A549 (cell line): Measurements from ENCODE around the gene OPCML. TPM values are rescaled to one million over a fixed set of nuclear protein-coding genes. Genes with fewer than 3 reads are reported as not detected.

Source experiments
- ATAC-seq, 2 experiments: fragments of 200-7000 bp in 1 of 2; fragments of >200 bp in 1 of 2; cut with Nextera tagmentation in 1 of 2; cut with Tn5 transposase in 1 of 2; 3 replicates each; pipeline versions ENCODE4 v1.8.0 to v1.9.1; 2018 to 2020; ENCODE audit warnings: mild to moderate bottlenecking in 1 of 2, moderate library complexity in 1 of 2
- CTCF ChIA-PET: fragments of 300-600 bp; sonication (Branson Sonifier 250); formaldehyde crosslinking; extraction: SDS; loops from one replicate; lab custom pipeline; 2021; ENCODE audit warnings: antibody characterized with exemption, inconsistent platforms; lab: Yijun Ruan, JAX
- POLR2A ChIA-PET: fragments of 350-600 bp; formaldehyde crosslinking; extraction: SDS; loops from one replicate; lab custom pipeline; 2021; ENCODE audit warnings: antibody characterized with exemption, inconsistent platforms; lab: Yijun Ruan, JAX
- DNase-seq, 2 experiments: peaks; one replicate each; pipeline versions ENCODE4 v3.0.0 to v3.0.0-alpha.2; 2011 to 2016; ENCODE audit warnings: low read depth in 1 of 2, low spot score in 1 of 2
- FAIRE-seq: peaks from 2 replicates; lab custom pipeline; 2011; peaks lifted over from hg19 to GRCh38; lab: Jason Lieb, UNC
- H3K27ac ChIP-seq, 2 experiments: fragments of >200 bp; sonication (Bioruptor Twin); formaldehyde crosslinking; 3 replicates each; pipeline ENCODE4 v1.5.1; 2016 to 2017
- H3K4me1 ChIP-seq: fragments of >200 bp; sonication (Bioruptor Twin); formaldehyde crosslinking; 3 replicates; pipeline ENCODE4 v1.6.1; 2016
- H3K4me2 ChIP-seq: fragments of >200 bp; sonication (Bioruptor Twin); formaldehyde crosslinking; 3 replicates; pipeline ENCODE4 v1.6.1; 2016
- H3K4me3 ChIP-seq: fragments of >200 bp; sonication (Bioruptor Twin); formaldehyde crosslinking; 3 replicates; pipeline ENCODE4 v1.5.1; 2016
- H3K9me3 ChIP-seq: fragments of >200 bp; sonication (Bioruptor Twin); formaldehyde crosslinking; 3 replicates; pipeline ENCODE4 v1.6.1; 2016
- CBX2 ChIP-seq: fragments of 200-600 bp; sonication (generic); IDR thresholded peaks from 2 replicates; pipeline ENCODE4 v1.6.1; 2016; ENCODE audit warnings: low read depth, mild to moderate bottlenecking, borderline replicate concordance
- CBX8 ChIP-seq: fragments of 200-600 bp; sonication (generic); IDR thresholded peaks from 2 replicates; pipeline ENCODE4 v1.6.1; 2016
- EP300 ChIP-seq, 2 experiments: fragments of >200 bp; sonication (Bioruptor Twin); formaldehyde crosslinking; IDR thresholded peaks; 2 replicates in 1 of 2; 3 replicates in 1 of 2; pipeline ENCODE4 v1.6.1; 2016 to 2017
- ESRRA ChIP-seq: fragments of 150-350 bp; IDR thresholded peaks from 2 replicates; pipeline ENCODE4 v1.6.1; 2014; ENCODE audit warnings: mild to moderate bottlenecking, low read length, borderline replicate concordance
- FOSL2 ChIP-seq, 2 experiments: fragments of 450-650 bp in 1 of 2; fragments of >200 bp in 1 of 2; sonication (Bioruptor Twin) in 1 of 2; formaldehyde crosslinking; IDR thresholded peaks; 2 replicates each; pipeline versions ENCODE4 v1.5.0 to v1.6.1; 2016 to 2020; ENCODE audit warnings: mild to moderate bottlenecking in 1 of 2, moderate library complexity in 1 of 2
- HDAC2 ChIP-seq: fragments of 200-600 bp; sonication (generic); IDR thresholded peaks from 2 replicates; pipeline ENCODE4 v1.6.1; 2016
- HOXB5 ChIP-seq: fragments of 250-450 bp; sonication (Bioruptor Pico); IDR thresholded peaks from 2 replicates; pipeline ENCODE4 v1.5.0; 2020; ENCODE audit warnings: mild to moderate bottlenecking, moderate library complexity
- JUN ChIP-seq, 2 experiments: fragments of >200 bp; sonication (Bioruptor Twin); formaldehyde crosslinking; IDR thresholded peaks; 2 replicates in 1 of 2; 3 replicates in 1 of 2; pipeline ENCODE4 v1.6.1; 2016 to 2017
- MAFK ChIP-seq: fragments of 450-650 bp; IDR thresholded peaks from 2 replicates; pipeline ENCODE4 v1.6.1; 2014; ENCODE audit not compliant: partially characterized antibody
- NR3C1 ChIP-seq: fragments of >200 bp; sonication (Bioruptor Twin); formaldehyde crosslinking; IDR thresholded peaks from 3 replicates; pipeline ENCODE4 v1.6.1; 2017
- PHF8 ChIP-seq: fragments of 200-600 bp; sonication (generic); IDR thresholded peaks from 2 replicates; pipeline ENCODE4 v1.6.1; 2016; ENCODE audit warnings: low read depth, mild to moderate bottlenecking, antibody characterized with exemption, moderate library complexity, borderline replicate concordance
- POLR2A ChIP-seq: IDR thresholded peaks from 2 replicates; pipeline ENCODE4 v1.6.1; 2012; ENCODE audit warnings: mild to moderate bottlenecking, low read length
- POLR2AphosphoS2 ChIP-seq: conservative IDR thresholded peaks from 2 replicates; pipeline ENCODE4 v1.6.1; 2012; ENCODE audit warnings: low read length, improper control_type of control experiment, inconsistent platforms
- RFX5 ChIP-seq: fragments of 450-650 bp; IDR thresholded peaks from 2 replicates; pipeline ENCODE4 v1.7.1; 2014; ENCODE audit warnings: antibody characterized with exemption, mild to moderate bottlenecking, moderate library complexity
- SMC3 ChIP-seq: fragments of >200 bp; sonication (Bioruptor Twin); formaldehyde crosslinking; IDR thresholded peaks from 3 replicates; pipeline ENCODE4 v1.6.1; 2018; ENCODE audit warnings: inconsistent platforms
- ZC3H11A ChIP-seq: fragments of 450-650 bp; IDR thresholded peaks from 2 replicates; pipeline ENCODE4 v1.6.1; 2014; ENCODE audit warnings: antibody characterized with exemption, mild to moderate bottlenecking
- ZSCAN20 ChIP-seq: fragments of 250-450 bp; sonication (Bioruptor Pico); IDR thresholded peaks from 2 replicates; pipeline ENCODE4 v1.8.0; 2022; ENCODE audit warnings: mild to moderate bottlenecking, moderate library complexity
- WGBS: methylation state at CpG from one replicate; pipeline ENCODE4 v1.1.6; 2017; ENCODE audit errors: missing lambda C conversion rate; 5-methylcytosine and 5-hydroxymethylcytosine counted together
- polyA plus RNA-seq, 4 experiments: library from polyadenylated mRNA; depleted of rRNA in 3 of 4; stranded (reverse); fragments of >200 nt; fragmentation: RNase III in 1 of 4; extraction: RNeasy Plus Mini Kit Qiagen cat#74134 plus additional on column Dnase treatment in 1 of 4; gene quantifications; 2 replicates in 3 of 4; 3 replicates in 1 of 4; pipeline ENCODE4 v1.2.3, GENCODE V29; 2011 to 2017
- TF ChIP-seq, protein P1 (sequence below): fragments of 250-450 bp; sonication (Bioruptor Pico); IDR thresholded peaks from 2 replicates; pipeline ENCODE4 v1.5.0; 2020; ENCODE audit warnings: low read depth, mild to moderate bottlenecking, moderate library complexity
- TF ChIP-seq, protein P2 (sequence below): fragments of >200 bp; sonication (Bioruptor Twin); formaldehyde crosslinking; IDR thresholded peaks from 3 replicates; pipeline ENCODE4 v1.5.1; 2016
- TF ChIP-seq, protein P3 (sequence below): fragments of 200-600 bp; sonication (generic); IDR thresholded peaks from 2 replicates; pipeline ENCODE4 v1.6.1; 2016; ENCODE audit warnings: antibody characterized with exemption, mild to moderate bottlenecking, moderate library complexity
- TF ChIP-seq, protein P4 (sequence below): fragments of 450-650 bp; IDR thresholded peaks from 2 replicates; pipeline ENCODE4 v1.6.1; 2014; ENCODE audit warnings: antibody characterized with exemption
- TF ChIP-seq, protein P5 (sequence below): fragments of 250-450 bp; sonication (Bioruptor Pico); IDR thresholded peaks from 2 replicates; pipeline ENCODE4 v1.5.0; 2021; ENCODE audit warnings: mild to moderate bottlenecking, moderate library complexity, borderline replicate concordance

The OPCML gene
- polyA plus RNA-seq, 2 of the 4 experiments (the other 2 are of a cell fraction) = not detected

DNA sequence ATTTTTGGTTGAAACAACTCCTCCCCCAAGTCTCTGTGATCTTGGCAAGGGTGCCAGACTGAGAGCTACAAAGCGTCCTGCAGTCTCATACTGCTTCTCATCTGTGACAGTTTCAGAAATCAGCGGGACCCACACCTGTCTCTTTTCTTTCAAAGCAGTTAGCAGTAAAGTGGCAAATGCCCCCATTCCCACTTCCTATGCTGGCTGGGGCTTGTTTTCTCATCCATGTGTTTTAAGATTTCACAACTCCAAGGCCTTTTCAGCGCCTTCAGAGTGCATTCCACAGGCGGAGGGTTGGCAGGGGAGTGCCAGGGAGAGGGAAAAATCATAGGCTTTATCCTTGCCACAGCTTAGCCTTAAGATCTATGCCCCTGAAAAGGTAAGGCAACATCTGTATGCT lies 493.5 kb downstream of the OPCML start:
- no peaks in the 10 kb centered on the region for H3K9me3 ChIP-seq
- no peak overlapping the region for H3K4me2 ChIP-seq
- ChIA-PET CTCF (interaction anchor here (0.5 kb wide), 1 partner anchor 173 kb away, joined by 5 read pairs; no protein-coding TSS in a partner anchor), POLR2A (no interaction called here)
- no peak overlapping the region for H3K4me3 ChIP-seq
- H3K4me1 ChIP-seq = no peaks in the 10 kb centered on the region
- no peak for DNase-seq
- ATAC-seq = no peak
- TF ChIP-seq ZC3H11A (no peak), RFX5 (no peak), CBX8 (no peak), FOSL2 (IDR thresholded peaks at IDR 0.05) (no peak), FOSL2 (CRISPR knock-in tag; IDR thresholded peaks at IDR 0.05) (no peak), SMC3 (no peak), MAFK (no peak), JUN (IDR thresholded peaks at IDR 0.05) (no peak), CBX2 (no peak), NR3C1 (no peak)
- TF ChIP-seq, protein P1, sequence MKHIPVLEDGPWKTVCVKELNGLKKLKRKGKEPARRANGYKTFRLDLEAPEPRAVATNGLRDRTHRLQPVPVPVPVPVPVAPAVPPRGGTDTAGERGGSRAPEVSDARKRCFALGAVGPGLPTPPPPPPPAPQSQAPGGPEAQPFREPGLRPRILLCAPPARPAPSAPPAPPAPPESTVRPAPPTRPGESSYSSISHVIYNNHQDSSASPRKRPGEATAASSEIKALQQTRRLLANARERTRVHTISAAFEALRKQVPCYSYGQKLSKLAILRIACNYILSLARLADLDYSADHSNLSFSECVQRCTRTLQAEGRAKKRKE = no peak
- TF ChIP-seq, protein P2, sequence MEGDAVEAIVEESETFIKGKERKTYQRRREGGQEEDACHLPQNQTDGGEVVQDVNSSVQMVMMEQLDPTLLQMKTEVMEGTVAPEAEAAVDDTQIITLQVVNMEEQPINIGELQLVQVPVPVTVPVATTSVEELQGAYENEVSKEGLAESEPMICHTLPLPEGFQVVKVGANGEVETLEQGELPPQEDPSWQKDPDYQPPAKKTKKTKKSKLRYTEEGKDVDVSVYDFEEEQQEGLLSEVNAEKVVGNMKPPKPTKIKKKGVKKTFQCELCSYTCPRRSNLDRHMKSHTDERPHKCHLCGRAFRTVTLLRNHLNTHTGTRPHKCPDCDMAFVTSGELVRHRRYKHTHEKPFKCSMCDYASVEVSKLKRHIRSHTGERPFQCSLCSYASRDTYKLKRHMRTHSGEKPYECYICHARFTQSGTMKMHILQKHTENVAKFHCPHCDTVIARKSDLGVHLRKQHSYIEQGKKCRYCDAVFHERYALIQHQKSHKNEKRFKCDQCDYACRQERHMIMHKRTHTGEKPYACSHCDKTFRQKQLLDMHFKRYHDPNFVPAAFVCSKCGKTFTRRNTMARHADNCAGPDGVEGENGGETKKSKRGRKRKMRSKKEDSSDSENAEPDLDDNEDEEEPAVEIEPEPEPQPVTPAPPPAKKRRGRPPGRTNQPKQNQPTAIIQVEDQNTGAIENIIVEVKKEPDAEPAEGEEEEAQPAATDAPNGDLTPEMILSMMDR = no peak
- TF ChIP-seq, protein P3, sequence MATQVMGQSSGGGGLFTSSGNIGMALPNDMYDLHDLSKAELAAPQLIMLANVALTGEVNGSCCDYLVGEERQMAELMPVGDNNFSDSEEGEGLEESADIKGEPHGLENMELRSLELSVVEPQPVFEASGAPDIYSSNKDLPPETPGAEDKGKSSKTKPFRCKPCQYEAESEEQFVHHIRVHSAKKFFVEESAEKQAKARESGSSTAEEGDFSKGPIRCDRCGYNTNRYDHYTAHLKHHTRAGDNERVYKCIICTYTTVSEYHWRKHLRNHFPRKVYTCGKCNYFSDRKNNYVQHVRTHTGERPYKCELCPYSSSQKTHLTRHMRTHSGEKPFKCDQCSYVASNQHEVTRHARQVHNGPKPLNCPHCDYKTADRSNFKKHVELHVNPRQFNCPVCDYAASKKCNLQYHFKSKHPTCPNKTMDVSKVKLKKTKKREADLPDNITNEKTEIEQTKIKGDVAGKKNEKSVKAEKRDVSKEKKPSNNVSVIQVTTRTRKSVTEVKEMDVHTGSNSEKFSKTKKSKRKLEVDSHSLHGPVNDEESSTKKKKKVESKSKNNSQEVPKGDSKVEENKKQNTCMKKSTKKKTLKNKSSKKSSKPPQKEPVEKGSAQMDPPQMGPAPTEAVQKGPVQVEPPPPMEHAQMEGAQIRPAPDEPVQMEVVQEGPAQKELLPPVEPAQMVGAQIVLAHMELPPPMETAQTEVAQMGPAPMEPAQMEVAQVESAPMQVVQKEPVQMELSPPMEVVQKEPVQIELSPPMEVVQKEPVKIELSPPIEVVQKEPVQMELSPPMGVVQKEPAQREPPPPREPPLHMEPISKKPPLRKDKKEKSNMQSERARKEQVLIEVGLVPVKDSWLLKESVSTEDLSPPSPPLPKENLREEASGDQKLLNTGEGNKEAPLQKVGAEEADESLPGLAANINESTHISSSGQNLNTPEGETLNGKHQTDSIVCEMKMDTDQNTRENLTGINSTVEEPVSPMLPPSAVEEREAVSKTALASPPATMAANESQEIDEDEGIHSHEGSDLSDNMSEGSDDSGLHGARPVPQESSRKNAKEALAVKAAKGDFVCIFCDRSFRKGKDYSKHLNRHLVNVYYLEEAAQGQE = no peak
- H3K27ac ChIP-seq = no peak overlapping the region
- 0% methylated on average over 4 of the region's 4 CpGs for WGBS
- no peak for FAIRE-seq

DNA sequence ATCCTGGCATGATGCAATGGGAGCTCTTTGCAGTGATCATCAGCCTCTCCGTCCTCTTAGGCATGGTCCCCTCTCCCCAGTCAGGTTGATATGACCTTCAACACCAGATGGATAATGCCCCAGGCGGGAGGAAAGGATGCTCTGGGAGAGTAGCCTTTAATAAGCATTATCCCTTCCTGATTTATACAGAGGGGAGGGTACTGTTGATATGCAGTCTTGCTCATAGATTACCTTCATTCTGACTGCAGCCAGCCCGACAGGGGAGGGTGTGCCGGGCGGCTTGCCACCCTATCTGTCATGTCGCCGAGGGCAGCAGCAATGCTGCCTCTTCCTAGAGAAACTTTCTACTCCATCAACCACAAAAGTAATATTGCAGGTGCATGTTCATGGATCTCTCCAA lies 497.4 kb downstream of the OPCML start:
- DNase-seq (no peak), FAIRE-seq (no peak), ATAC-seq (no peak)
- no peaks in the 10 kb centered on the region for H3K4me1 ChIP-seq
- POLR2A ChIA-PET = no interaction called here
- CTCF ChIA-PET = no interaction called here
- H3K4me3 ChIP-seq = no peak overlapping the region
- WGBS = 0% methylated on average over 2 of the region's 7 CpGs
- no peaks in the 10 kb centered on the region for H3K9me3 ChIP-seq
- TF ChIP-seq, protein P4, sequence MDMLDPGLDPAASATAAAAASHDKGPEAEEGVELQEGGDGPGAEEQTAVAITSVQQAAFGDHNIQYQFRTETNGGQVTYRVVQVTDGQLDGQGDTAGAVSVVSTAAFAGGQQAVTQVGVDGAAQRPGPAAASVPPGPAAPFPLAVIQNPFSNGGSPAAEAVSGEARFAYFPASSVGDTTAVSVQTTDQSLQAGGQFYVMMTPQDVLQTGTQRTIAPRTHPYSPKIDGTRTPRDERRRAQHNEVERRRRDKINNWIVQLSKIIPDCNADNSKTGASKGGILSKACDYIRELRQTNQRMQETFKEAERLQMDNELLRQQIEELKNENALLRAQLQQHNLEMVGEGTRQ = no peak
- TF ChIP-seq PHF8 = no peak
- TF ChIP-seq POLR2AphosphoS2 = no peak
- no peak for TF ChIP-seq POLR2A
- no peak for TF ChIP-seq EP300 (IDR thresholded peaks at IDR 0.05)
- TF ChIP-seq, protein P5, sequence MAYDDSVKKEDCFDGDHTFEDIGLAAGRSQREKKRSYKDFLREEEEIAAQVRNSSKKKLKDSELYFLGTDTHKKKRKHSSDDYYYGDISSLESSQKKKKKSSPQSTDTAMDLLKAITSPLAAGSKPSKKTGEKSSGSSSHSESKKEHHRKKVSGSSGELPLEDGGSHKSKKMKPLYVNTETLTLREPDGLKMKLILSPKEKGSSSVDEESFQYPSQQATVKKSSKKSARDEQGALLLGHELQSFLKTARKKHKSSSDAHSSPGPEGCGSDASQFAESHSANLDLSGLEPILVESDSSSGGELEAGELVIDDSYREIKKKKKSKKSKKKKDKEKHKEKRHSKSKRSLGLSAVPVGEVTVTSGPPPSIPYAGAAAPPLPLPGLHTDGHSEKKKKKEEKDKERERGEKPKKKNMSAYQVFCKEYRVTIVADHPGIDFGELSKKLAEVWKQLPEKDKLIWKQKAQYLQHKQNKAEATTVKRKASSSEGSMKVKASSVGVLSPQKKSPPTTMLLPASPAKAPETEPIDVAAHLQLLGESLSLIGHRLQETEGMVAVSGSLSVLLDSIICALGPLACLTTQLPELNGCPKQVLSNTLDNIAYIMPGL (CRISPR knock-in tag) = no peak
- TF ChIP-seq ZSCAN20 (CRISPR knock-in tag) = no peak
- TF ChIP-seq JUN (IDR thresholded peaks at IDR 0.05) = no peak
- TF ChIP-seq, protein P3 = no peak
- TF ChIP-seq ESRRA = no peak
- TF ChIP-seq HDAC2 = no peak
- TF ChIP-seq, protein P1 = no peak
- no peak for TF ChIP-seq SMC3
- no peak for TF ChIP-seq HOXB5
- TF ChIP-seq RFX5 = no peak
- H3K27ac ChIP-seq = no peak overlapping the region
- no peak overlapping the region for H3K4me2 ChIP-seq
